Tibial nerve (tissue), 4 donors: ENCODE data around the gene ACAD11. TPM values are rescaled to one million over a fixed set of nuclear protein-coding genes. Genes with fewer than 3 reads are reported as not detected.

Source experiments
- DNase-seq, 2 donors: peaks; one replicate each; pipeline ENCODE4 v3.0.0-alpha.2; 2019; ENCODE audit warnings: low spot score in 2 of 2
- H3K27ac ChIP-seq, 4 donors: fragments of 200-600 bp; sonication (generic) in 3 of 4; one replicate each; pipeline ENCODE4 v1.5.1; 2017 to 2019; ENCODE audit warnings: mild to moderate bottlenecking in 1 of 4
- H3K27me3 ChIP-seq, 2 donors: fragments of 200-600 bp; sonication (generic) in 1 of 2; one replicate each; pipeline versions ENCODE4 v1.5.1 to v1.6.0; 2017 to 2019
- H3K36me3 ChIP-seq, 3 donors: fragments of 200-600 bp; sonication (generic); one replicate each; pipeline ENCODE4 v1.5.1; 2018 to 2019
- H3K4me1 ChIP-seq, 4 donors: fragments of 200-600 bp; sonication (generic) in 3 of 4; one replicate each; pipeline ENCODE4 v1.5.1; 2017 to 2019
- H3K4me3 ChIP-seq, 4 donors: fragments of 200-600 bp; sonication (generic) in 3 of 4; one replicate each; pipeline ENCODE4 v1.5.1; 2017 to 2019; ENCODE audit warnings: mild to moderate bottlenecking in 1 of 4, moderate library complexity in 1 of 4
- H3K9me3 ChIP-seq, 4 donors: fragments of 200-600 bp; sonication (generic) in 3 of 4; one replicate each; pipeline ENCODE4 v1.5.1; 2017 to 2019
- EP300 ChIP-seq, 2 donors: sonication (generic); formaldehyde crosslinking; IDR thresholded peaks; one replicate each; pipeline ENCODE4 v1.6.1; 2017; ENCODE audit warnings: antibody characterized with exemption in 2 of 2, mild to moderate bottlenecking in 1 of 2
- POLR2A ChIP-seq, 2 donors: fragments of 450-650 bp; IDR thresholded peaks; one replicate each; pipeline ENCODE4 v1.6.1; 2017; ENCODE audit warnings: antibody characterized with exemption in 2 of 2, mild to moderate bottlenecking in 2 of 2, moderate library complexity in 2 of 2
- WGBS, 2 donors: methylation state at CpG; one replicate each; pipeline ENCODE4 v1.1.5; 2018; 5-methylcytosine and 5-hydroxymethylcytosine counted together
- total RNA-seq, 4 donors: library from RNA; depleted of rRNA; stranded (reverse); fragments of >200 nt; gene quantifications; one replicate each; pipeline ENCODE4 v1.1.0, GENCODE V29; 2016
- TF ChIP-seq, protein P1 (sequence below), 5 experiments: fragments of 200-600 bp in 3 of 5; fragments of 450-650 bp in 2 of 5; sonication (generic) in 3 of 5; IDR thresholded peaks; one replicate each; pipeline ENCODE4 v1.5.1; 2016 to 2019; ENCODE audit warnings: antibody characterized with exemption in 5 of 5, mild to moderate bottlenecking in 3 of 5, moderate library complexity in 2 of 5

ACAD11 gene
- total RNA-seq, 4 donors from 2014 or later: 39.2 to 69.9 (median 59.4) TPM

- Histone ChIP-seq H3K36me3 (peaks cover 0 to 69% (median 6%) of the 10 kb centered on the region in 3 donors), H3K9me3 (peaks cover 0 to 4% (median 0%) of the 10 kb centered on the region in 4 donors), H3K4me3 (no peak overlapping the region), H3K27me3 (no peaks in the 10 kb centered on the region), H3K27ac (no peak overlapping the region), H3K4me1 (no peaks in the 10 kb centered on the region)
- no peak for DNase-seq
- TF ChIP-seq, protein P1, sequence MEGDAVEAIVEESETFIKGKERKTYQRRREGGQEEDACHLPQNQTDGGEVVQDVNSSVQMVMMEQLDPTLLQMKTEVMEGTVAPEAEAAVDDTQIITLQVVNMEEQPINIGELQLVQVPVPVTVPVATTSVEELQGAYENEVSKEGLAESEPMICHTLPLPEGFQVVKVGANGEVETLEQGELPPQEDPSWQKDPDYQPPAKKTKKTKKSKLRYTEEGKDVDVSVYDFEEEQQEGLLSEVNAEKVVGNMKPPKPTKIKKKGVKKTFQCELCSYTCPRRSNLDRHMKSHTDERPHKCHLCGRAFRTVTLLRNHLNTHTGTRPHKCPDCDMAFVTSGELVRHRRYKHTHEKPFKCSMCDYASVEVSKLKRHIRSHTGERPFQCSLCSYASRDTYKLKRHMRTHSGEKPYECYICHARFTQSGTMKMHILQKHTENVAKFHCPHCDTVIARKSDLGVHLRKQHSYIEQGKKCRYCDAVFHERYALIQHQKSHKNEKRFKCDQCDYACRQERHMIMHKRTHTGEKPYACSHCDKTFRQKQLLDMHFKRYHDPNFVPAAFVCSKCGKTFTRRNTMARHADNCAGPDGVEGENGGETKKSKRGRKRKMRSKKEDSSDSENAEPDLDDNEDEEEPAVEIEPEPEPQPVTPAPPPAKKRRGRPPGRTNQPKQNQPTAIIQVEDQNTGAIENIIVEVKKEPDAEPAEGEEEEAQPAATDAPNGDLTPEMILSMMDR (IDR thresholded peaks at IDR 0.05): no peak
- TF ChIP-seq EP300 (IDR thresholded peaks at IDR 0.05): no peak
- no peak for TF ChIP-seq POLR2A (IDR thresholded peaks at IDR 0.05)
- WGBS, 2 donors: 93 to 94% methylated on average over 7 of the region's 7 CpGs
Observed at GRCh38 chr3:132624790-132625189, 34.8 kb downstream of the ACAD11 start.

- WGBS, 2 donors: 100% methylated on average over 1 of the region's 1 CpG
- Histone ChIP-seq H3K9me3 (peaks cover 0 to 4% (median 0%) of the 10 kb centered on the region in 4 donors), H3K36me3 (peaks cover 0 to 73% (median 6%) of the 10 kb centered on the region in 3 donors), H3K27me3 (no peaks in the 10 kb centered on the region), H3K27ac (no peak overlapping the region), H3K4me1 (no peaks in the 10 kb centered on the region), H3K4me3 (no peak overlapping the region)
- TF ChIP-seq POLR2A (IDR thresholded peaks at IDR 0.05): no peak
- no peak for TF ChIP-seq EP300 (IDR thresholded peaks at IDR 0.05)
- TF ChIP-seq, protein P1 (IDR thresholded peaks at IDR 0.05): no peak
- no peak for DNase-seq
Observed at GRCh38 chr3:132623646-132624045, 36.0 kb downstream of the ACAD11 start.

DNA sequence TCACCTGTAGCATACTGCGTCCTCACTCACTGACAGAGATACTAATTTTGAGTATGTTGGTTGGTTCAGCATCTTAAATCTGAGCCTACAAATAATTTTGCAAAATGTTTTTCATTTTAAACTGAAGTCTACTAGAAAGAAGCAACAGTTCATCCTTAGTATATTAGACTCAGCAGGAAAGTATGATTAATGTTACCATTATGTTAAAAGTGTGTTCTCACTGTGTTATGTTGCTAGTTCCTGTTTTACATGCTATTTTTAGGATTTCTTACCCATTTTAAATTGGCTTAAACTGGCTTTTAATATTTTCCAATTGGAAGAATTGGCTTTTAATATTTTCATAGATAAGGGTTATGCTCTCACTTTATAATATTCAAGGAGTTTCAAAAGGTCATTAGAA lies 36.8 kb downstream of the ACAD11 start:
- 93% methylated on average over 1 of the region's 1 CpG for WGBS, 2 donors
- TF ChIP-seq, protein P1 (IDR thresholded peaks at IDR 0.05): no peak
- TF ChIP-seq EP300 (IDR thresholded peaks at IDR 0.05): no peak
- no peak for TF ChIP-seq POLR2A (IDR thresholded peaks at IDR 0.05)
- H3K27me3 ChIP-seq: no peaks in the 10 kb centered on the region
- DNase-seq: no peak
- H3K36me3 ChIP-seq: peaks cover 0 to 67% (median 6%) of the 10 kb centered on the region in 3 donors
- no peak overlapping the region for H3K27ac ChIP-seq
- no peak overlapping the region for H3K4me3 ChIP-seq
- H3K9me3 ChIP-seq: peaks cover 0 to 4% (median 0%) of the 10 kb centered on the region in 4 donors
- H3K4me1 ChIP-seq: no peaks in the 10 kb centered on the region

- Histone ChIP-seq H3K27ac (no peak overlapping the region), H3K27me3 (no peaks in the 10 kb centered on the region), H3K9me3 (peaks cover 0 to 4% (median 0%) of the 10 kb centered on the region in 4 donors), H3K36me3 (peaks cover 0 to 61% (median 6%) of the 10 kb centered on the region in 3 donors), H3K4me1 (no peaks in the 10 kb centered on the region), H3K4me3 (no peak overlapping the region)
- TF ChIP-seq, protein P1 (IDR thresholded peaks at IDR 0.05): no peak
- TF ChIP-seq EP300 (IDR thresholded peaks at IDR 0.05) (no peak), POLR2A (IDR thresholded peaks at IDR 0.05) (no peak)
- 37% methylated on average over 1 of the region's 1 CpG for WGBS, 2 donors
- no peak for DNase-seq
Observed at GRCh38 chr3:132622148-132622547, 37.5 kb downstream of the ACAD11 start.

DNA sequence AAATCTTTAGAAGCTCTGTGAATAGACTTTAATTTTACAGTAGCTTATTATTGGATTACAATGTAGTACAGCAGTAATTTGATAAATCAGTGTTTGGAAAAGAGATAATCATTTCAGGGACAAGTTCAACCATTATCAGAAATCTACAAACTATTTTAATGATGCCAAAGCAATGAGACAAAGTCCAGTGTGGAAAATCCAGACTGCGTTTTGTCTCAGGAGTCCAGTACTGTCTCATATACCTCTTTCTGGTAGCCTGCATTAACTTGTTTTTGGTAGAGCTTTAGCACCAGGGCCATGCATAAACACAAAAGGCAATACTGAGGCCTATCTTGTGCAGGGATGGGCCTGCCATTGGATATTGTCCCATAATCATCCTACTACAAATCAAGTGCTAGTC lies 42.8 kb downstream of the ACAD11 start:
- H3K27ac ChIP-seq: no peak overlapping the region
- WGBS, 2 donors: 87 to 97% methylated on average over 1 of the region's 1 CpG
- H3K4me3 ChIP-seq: no peak overlapping the region
- no peaks in the 10 kb centered on the region for H3K4me1 ChIP-seq
- peaks cover 0 to 4% (median 0%) of the 10 kb centered on the region in 4 donors for H3K9me3 ChIP-seq
- H3K27me3 ChIP-seq: no peaks in the 10 kb centered on the region
- H3K36me3 ChIP-seq: peaks cover 0 to 63% (median 0%) of the 10 kb centered on the region in 3 donors
- DNase-seq: no peak
- TF ChIP-seq, protein P1 (IDR thresholded peaks at IDR 0.05): no peak
- no peak for TF ChIP-seq EP300 (IDR thresholded peaks at IDR 0.05)
- no peak for TF ChIP-seq POLR2A (IDR thresholded peaks at IDR 0.05)
